ENCODE data around the gene TMEM150A.
"Not testable (repeated sequence)": the region's sequence is repeated elsewhere in the genome, so short reads cannot be mapped to it uniquely, and the experiment has no call there.

TMEM150A gene

GRCh38 chr2:85593023-85593422 lies 9.5 kb downstream of the TMEM150A start:
- no peak for DNase-seq (ENCODE audit: low spot score)

DNA sequence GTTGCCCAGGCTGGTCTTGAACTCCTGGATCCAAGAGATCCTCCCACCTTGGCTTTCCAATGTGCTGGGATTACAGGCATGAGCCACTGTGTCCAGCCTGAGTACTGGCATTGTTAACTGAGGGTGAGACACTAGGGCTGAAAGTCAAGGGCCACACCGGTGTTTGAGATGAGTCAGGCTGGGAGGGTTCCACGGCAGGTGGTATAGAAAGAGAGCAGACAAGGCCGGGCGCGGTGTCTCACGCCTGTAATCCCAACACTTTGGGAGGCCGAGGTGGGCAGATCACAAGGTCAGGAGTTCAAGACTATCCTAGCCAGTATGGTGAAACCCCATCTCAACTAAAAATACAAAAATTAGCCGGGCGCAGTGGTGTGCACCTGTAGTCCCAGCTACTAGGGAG lies 10.2 kb downstream of the TMEM150A start:
- DNase-seq (ENCODE audit: low spot score), result not testable (repeated sequence)

GRCh38 chr2:85591563-85591962 lies 10.9 kb downstream of the TMEM150A start:
- DNase-seq (ENCODE audit: low spot score), result no peak

DNA sequence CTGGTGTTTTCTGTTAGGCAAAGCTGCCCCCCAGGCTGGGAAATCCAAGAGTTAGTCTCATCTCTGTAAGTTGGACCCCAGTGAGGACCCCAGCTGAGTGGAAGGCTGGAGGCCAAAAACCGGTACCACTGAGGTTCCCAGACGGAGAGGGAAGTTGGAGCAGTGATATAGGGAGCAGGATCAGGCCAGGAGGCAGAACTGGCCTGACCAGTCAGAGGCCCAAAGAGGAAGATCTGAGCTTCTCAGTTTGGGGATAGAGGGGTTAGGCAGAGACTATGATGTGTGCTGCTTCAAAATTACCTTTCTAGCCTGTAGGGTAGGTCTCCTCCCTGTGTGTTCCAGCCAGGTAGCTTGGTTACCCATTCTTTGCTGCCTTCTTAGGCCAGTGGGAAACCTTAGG lies 11.5 kb downstream of the TMEM150A start:
- no peak for DNase-seq (ENCODE audit: low spot score)

- DNase-seq (ENCODE audit: low spot score), result no peak
Measured at GRCh38 chr2:85589982-85590791, 12.3 kb downstream of the TMEM150A start.

DNA sequence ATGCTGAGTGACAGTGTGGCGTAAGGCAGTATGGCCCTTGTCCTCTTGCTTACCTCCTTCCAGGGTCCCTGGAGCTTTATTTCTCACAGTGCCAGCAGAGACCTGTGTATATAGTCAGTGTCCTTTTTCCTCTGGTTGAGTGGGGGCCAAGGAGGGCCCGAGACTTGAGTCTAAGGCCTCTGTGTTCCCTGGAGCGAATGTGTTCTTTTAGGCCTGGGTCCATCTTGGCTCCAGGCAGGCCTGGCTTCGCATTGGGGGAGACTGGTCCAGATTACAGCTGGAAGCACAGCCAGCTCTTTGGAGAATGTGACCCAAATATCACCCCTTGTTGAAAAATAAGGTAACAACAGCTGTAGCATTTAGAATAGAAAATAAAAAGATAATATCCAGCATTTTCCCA lies 13.3 kb downstream of the TMEM150A start:
- no peak for DNase-seq (ENCODE audit: low spot score)

GRCh38 chr2:85588645-85589044 lies 13.9 kb downstream of the TMEM150A start:
- DNase-seq (ENCODE audit: low spot score), result no peak

- DNase-seq (ENCODE audit: low spot score), result no peak
Measured at GRCh38 chr2:85588236-85588635, 14.3 kb downstream of the TMEM150A start.

DNA sequence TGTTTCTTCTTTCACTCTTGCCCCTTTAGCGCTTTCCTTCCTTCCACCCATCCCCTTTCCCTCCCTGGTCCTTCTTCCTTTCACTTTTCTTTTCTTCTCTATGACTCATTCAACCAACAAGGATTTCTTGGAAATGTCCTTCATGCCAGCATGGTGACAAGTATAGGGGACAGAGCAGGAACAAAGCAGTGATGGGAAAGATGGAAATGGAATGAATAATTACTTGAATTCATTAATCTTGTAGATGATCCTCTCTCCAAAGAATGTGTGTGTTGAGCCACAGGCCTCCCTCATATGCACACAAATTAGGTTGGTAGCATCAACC lies 16.8 kb downstream of the TMEM150A start:
- no peak for DNase-seq (ENCODE audit: low spot score)

- DNase-seq (ENCODE audit: low spot score), result no peak
Measured at GRCh38 chr2:85584857-85585780, 17.4 kb downstream of the TMEM150A start.

DNA sequence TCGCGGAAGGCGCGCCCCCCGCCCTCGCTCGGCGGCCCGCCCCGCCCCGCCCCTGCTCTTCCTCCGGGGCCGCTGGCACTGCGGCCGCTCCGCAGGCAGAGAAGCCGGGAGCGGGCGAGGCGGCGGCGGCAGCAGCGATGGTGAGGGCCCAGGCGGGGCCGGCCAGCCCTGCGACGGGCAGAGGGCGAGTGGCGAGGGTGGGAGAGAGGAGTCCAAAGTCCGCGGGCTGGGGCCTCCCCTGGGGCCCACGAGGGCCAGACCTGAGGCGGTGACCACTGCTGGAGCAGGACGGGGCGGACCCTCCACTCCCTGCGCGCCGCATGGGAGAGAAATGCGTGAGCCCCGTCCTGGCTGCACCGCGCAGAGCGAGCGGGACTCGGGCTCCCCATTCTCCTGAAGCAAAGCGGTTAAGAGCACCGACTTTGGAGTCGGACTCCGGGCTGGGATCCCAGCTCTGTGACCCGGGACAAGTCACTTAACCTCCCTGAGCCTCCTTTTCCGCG lies 18.1 kb downstream of the TMEM150A start, which contains the start of gene VAMP5:
Gene VAMP5 (plus strand): TSS at position 78 of the 503 bp plus-strand sequence. CDS start 60 bp downstream, at position 138.
- DNase-seq (ENCODE audit: low spot score), result no peak

- no peak for DNase-seq (ENCODE audit: low spot score)
Measured at GRCh38 chr2:85583667-85584353, 18.7 kb downstream of the TMEM150A start.

- DNase-seq (ENCODE audit: low spot score), result no peak
Measured at GRCh38 chr2:85582492-85582891, 20.0 kb downstream of the TMEM150A start.

DNA sequence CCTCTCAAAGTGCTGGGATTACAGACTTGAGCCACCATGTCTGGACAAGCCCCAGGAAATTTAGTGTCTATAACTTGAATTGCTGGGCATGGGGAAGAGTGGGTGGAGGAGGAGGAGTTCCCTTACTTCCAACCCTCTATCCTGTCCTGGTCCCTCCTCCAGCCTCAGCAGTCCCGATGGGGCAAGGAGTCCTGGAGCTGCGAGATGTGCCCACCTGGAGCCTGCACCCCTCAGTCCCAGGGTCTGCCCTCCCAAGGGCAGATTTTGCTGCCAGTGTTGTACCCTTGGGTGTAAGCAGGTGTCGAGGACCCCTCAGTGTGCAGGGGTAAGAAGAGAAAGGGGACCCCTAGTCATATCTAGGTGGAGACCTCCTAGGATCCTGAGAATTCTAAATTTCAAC lies 22.3 kb downstream of the TMEM150A start:
- no peak for DNase-seq (ENCODE audit: low spot score)

- DNase-seq (ENCODE audit: low spot score), result peak; percentile 43
Measured at GRCh38 chr2:85579266-85579935, 23.1 kb downstream of the TMEM150A start.

DNA sequence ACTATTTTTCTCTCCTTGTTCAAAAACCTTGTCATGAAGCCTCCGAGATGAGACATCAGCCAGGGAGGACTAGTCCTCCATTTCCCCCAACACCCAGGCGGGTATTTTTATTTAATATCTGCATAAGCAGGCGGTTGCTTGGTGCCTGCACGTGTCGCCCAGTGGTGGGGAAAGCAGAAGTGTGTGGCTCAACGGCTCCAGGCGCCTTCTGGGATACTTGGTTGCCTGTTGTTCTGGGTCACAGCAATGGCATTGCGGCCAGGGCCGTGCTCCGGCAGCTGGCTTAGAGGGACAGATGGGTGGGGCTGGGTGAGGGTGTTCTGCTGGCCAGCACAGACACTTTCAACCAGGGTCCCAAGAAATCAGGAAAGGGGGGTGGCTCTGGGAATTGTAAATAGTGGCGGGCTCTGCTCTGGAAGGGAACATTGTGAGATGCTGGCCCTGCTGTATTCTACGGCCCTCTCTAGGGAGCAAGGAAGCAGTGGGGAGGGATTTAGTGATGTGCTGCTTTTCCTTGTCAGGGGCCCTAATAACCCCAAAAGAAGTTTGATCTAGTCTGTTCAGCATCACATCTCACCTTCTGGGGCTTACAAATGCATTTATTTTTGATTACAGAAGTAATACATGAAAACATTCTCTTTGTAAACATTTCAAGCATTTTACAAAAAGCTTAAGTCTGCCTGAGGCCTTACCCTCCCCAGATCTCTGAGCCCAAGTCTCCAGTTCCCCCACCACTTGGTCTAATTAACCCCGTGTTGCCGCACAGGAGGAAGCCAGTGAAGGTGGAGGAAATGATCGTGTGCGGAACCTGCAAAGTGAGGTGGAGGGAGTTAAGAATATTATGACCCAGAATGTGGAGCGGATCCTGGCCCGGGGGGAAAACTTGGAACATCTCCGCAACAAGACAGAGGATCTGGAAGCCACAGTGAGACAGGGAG lies 24.0 kb downstream of the TMEM150A start:
- DNase-seq (ENCODE audit: low spot score), result peak; percentile 79

GRCh38 chr2:85577386-85578242 lies 24.9 kb downstream of the TMEM150A start, which contains the start of gene VAMP8:
TSS of gene VAMP8 (plus strand) at chr2:85577586. CDS start at chr2:85577647, 61 bp downstream.
- DNase-seq (ENCODE audit: low spot score), result peak; percentile 61

DNA sequence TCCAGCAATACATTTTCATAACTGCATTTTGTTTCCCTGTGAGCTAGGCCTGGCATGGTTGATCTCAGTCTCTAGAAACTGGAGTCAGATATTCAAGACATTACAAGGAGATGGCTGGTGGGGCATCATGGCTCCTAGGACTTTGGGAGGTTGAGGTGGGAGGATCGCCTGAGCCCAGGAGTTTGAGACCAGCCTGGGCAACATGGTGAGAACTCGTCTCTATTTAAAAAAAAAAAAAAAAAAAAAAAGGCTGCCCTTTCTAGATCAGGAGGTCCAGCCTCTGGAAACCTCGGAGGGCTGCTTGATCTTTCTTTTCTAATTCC lies 25.5 kb downstream of the TMEM150A start:
- DNase-seq (ENCODE audit: low spot score), result no peak

- DNase-seq (ENCODE audit: low spot score), result no peak
Measured at GRCh38 chr2:85575739-85576138, 26.8 kb downstream of the TMEM150A start.

- no peak for DNase-seq (ENCODE audit: low spot score)
Measured at GRCh38 chr2:85566265-85566664, 36.2 kb downstream of the TMEM150A start.
